CD4-positive, alpha-beta T cell treated with Interleukin-12 subunit alpha and Interleukin-12 subunit beta, for 1 hour (primary cell): ENCODE results near the gene TNRC6B.
"Not testable (repeated sequence)": the region's sequence is repeated elsewhere in the genome, so short reads cannot be mapped to it uniquely, and the experiment has no call there.

Source experiments
- DNase-seq: peaks from one replicate; pipeline ENCODE4 v3.0.0-alpha.2; 2020

The TNRC6B gene

GRCh38 chr22:40216041-40216756 lies 38.5 kb downstream of the TNRC6B start:
- DNase-seq = peak; percentile 42

DNA sequence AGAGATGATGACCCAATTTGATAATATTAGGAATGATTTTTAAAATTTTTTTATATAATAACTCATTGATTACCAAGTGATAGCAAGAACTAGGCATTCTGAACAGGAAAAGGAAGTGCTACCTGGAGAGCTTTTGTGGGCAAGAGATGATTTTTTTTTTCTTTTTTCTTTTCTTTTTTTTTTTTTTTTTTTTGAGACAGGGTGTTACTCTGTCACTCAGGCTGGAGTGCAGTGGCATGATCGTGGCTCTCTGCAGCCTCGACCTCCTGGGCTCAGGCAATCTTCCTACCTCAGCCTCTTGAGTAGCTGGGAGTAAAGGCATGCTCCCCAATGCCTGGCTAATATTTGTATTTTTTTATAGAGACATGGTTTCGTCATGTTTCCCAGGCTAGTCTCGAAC lies 40.4 kb downstream of the TNRC6B start:
- DNase-seq = peak; percentile 21

DNA sequence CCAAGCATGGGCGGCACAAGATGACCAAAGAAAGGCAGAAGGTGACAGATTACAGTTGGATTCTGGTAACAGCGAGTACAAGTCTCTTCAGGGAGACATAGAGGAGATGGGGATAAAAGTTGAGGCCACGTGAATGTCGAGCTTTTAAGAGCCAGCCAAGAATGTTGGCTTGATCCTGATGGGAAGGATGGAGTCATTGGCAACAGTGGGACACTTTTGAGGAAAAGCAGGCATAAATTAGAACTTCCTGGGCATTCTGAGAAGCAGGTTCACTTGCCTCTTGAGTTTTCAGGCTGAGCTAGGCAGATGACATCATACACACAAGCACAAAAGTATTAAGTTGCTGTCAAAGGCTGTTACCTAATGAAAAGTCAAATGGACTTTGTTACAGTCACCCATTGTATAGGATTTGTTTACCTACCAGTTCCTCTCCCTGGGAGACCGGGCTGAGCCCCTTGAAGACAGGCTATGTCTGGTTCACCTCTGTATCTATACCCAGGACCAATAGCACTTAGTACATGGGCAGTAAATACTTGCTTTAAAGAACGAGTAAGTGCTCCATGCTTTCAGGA lies 41.1 kb downstream of the TNRC6B start:
- DNase-seq = no peak

DNA sequence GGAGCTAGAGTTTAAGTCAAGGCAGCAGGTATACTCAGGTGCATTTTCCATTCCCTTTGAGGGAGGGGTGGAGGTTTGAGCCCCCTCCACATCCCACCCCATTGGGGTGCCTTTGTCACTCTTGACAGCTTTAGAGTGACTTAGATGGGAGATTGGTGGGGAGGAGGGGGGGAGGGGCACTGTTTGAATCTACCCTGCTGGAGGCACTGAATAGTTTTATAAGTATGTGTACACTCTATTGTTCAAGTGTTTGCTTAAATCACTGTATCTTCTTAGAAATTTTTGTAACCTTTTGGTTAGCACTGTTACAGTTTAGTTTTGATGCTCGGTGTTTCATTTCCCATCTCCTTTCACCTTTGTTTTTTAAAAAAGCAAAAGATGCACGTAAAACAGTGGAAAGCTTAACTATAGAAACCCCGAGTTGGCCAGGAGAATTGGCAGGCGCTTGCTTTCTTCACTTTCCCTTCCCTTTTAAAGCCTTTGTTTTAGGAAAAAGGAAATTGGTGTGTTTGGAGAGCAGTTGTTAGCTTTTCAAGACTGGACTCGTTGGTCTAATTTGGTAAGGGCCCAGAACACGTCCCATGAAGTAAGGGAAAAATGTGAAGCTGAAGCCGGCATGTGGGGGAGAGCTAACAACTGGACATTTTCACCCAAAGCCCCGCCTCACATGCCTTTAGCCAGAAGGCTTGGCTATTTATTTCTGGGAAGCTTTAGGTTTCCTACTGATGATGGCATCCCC lies 42.8 kb downstream of the TNRC6B start:
- no peak for DNase-seq

DNA sequence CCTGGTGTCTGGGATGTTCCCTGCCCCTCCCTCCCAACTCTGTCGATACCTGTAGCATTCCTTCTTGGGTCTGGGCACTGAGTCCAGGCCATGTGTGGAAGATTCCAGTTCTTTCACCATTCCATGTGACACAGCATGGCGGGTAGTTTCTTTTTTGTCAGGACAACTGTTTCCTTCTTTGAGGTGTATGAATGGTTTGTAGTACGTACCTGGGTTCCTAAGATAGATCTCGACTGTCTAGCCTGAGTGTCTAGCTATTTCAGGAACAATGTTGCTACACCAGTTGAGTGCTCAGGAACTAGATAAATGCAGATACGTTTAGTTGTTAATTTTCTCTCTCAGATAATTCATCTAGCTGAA lies 43.3 kb downstream of the TNRC6B start:
- DNase-seq = no peak

- not testable (repeated sequence) for DNase-seq
Measured at GRCh38 chr22:40222979-40223378, 45.3 kb downstream of the TNRC6B start.

GRCh38 chr22:40224702-40225101 lies 47.0 kb downstream of the TNRC6B start:
- DNase-seq = peak; percentile 21

- no peak for DNase-seq
Measured at GRCh38 chr22:40226620-40227019, 48.9 kb downstream of the TNRC6B start.

DNA sequence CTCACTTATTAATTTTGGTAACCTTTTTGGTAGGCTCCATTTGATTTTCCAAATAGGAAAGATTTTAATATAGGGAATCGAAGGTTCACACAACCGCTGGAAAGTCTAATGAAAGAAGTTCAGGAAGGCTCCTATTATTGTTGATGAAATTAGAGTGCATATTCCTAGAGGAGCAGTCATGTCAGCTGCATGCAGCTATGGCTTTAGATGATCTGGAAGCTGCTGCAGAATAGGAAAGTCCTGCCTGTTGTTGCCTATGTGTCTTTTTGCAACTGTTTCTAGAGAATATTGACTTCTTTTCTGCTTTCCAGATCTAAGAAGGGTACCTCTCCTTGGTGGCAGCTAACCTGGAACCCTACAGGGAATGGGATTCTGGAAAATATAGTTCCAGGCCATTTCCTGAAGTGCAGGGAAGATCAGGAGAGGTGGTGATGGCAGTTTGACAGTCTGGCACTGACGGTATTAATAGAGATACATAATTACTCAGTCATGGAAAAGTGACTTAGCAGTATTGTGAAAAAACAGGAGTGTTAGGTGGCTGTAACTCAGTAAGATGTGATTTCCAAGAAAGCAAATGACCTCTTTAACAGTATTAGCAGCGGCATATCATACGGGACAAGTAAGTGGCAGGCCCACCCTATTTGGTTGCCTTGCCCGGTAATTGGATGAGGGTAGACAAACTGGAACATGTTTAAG lies 54.0 kb downstream of the TNRC6B start:
- no peak for DNase-seq

- no peak for DNase-seq
Measured at GRCh38 chr22:40232624-40233023, 54.9 kb downstream of the TNRC6B start.

- no peak for DNase-seq
Measured at GRCh38 chr22:40233886-40234285, 56.2 kb downstream of the TNRC6B start.

DNA sequence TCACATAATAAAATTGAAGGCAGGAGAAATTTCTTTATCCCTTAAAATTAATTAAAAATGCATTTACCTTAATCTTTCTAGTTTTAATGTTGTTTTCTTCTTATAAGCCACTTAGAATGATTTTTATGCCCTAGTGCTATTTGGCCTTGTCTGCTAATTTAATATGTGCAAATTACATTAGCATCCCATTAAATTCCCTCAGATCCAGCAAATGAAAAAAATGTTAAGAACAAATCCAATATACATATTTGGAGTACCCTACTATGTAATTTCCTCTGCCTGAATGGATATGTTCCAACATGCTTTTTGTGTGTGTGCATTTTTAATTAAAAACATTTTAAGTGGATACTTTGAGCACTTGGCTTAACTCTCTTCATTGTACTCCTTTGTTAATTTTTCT lies 56.9 kb downstream of the TNRC6B start:
- no peak for DNase-seq

DNA sequence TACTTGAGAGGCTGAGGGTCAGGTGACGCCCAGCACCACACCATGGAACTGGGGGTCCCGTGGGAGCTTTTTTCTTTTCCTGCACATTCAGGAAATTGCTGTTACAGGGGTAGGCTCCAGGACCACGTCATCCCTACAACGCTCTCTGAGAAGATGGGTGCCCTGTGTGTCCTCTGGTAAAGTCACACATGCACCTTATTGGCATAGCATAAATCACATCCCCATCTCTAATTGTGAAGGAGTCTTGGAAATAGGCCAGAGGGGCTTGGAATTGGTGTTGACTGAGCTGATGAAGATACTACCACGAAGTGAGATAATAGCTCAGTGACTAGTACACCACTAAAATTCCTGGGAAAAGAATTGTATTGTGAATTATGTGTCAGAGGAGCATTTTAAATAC lies 57.6 kb downstream of the TNRC6B start:
- no peak for DNase-seq

- DNase-seq = no peak
Measured at GRCh38 chr22:40236131-40236665, 58.5 kb downstream of the TNRC6B start.

DNA sequence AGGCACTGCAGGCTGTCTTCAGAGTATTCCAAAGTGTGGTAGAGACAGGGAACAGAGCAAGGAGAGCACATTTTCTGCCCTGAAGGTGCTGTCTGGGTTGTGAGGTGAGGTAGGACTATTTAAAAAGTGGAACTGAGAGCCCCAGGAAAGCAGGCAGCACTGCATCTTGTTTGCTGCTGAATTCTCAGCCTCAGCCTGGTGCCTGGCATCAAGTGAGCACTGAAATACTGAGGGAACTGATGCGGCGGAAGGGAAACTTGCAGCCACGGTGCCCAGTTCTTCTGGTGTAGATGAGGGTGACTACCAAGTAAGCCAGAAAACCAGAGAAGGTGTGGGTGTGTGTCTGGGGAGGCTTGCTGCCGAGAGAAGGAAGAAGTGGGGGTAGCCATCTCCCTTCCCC lies 59.5 kb downstream of the TNRC6B start:
- DNase-seq = no peak

GRCh38 chr22:40237788-40238424 lies 60.2 kb downstream of the TNRC6B start:
- DNase-seq = no peak

GRCh38 chr22:40238425-40239344 lies 61.0 kb downstream of the TNRC6B start:
- no peak for DNase-seq

GRCh38 chr22:40239345-40239683 lies 61.6 kb downstream of the TNRC6B start:
- DNase-seq = no peak

DNA sequence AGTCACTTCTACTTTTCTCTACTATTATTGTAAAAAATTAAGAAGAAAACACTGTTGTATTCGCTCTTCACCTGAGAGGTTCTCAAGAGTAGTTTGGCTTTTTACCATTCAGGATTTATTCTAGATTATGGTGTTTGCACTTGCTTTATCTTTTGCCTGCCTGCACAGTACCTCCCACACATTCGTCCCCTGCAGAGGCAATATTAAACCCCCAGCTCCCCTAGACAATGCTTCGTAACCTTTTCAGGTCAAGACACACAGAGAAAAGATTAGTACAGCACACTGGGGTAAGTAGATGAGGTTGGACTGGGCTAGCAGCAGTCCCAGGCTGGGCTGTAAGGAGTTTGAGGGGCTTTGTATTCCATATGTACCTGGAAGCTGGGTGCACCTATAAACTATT lies 62.4 kb downstream of the TNRC6B start:
- no peak for DNase-seq

- DNase-seq = peak; percentile 67
Measured at GRCh38 chr22:40240686-40241085, 63.0 kb downstream of the TNRC6B start.

DNA sequence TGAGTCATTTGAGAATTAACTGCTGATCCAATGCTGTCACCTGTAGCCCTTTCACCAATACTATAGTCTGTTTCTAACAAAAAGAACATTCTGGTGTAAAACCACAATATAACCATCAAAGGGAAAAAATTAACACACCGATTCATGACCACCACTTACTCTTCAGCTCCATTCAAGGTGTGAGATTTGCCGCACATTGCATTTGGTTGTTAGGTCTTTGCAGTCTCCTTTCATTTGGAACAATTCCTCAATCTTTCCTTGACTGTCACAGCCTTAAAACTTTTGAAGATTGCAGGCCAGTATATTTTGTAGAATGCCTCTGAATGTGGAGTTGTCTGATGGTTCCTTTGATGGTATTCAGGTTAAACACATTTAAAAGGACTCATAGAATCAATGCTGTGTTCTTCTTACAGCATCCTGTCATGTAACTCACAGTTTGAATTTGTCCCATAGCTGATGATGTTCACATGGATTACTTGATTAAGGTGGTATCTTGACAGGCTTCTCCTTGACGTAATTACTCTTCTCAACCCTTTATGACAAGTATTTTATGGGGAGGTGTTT lies 63.6 kb downstream of the TNRC6B start:
- peak; percentile 52 for DNase-seq

GRCh38 chr22:40243891-40244290 lies 66.2 kb downstream of the TNRC6B start:
- peak; percentile 44 for DNase-seq
